ENCODE data around the gene DROSHA.
A peak's percentile ranks its signal among the peaks of the same experiment; 100 is the strongest.
"Not testable (repeated sequence)": the region's sequence is repeated elsewhere in the genome, so short reads cannot be mapped to it uniquely, and the experiment has no call there.

The DROSHA gene, protein sequence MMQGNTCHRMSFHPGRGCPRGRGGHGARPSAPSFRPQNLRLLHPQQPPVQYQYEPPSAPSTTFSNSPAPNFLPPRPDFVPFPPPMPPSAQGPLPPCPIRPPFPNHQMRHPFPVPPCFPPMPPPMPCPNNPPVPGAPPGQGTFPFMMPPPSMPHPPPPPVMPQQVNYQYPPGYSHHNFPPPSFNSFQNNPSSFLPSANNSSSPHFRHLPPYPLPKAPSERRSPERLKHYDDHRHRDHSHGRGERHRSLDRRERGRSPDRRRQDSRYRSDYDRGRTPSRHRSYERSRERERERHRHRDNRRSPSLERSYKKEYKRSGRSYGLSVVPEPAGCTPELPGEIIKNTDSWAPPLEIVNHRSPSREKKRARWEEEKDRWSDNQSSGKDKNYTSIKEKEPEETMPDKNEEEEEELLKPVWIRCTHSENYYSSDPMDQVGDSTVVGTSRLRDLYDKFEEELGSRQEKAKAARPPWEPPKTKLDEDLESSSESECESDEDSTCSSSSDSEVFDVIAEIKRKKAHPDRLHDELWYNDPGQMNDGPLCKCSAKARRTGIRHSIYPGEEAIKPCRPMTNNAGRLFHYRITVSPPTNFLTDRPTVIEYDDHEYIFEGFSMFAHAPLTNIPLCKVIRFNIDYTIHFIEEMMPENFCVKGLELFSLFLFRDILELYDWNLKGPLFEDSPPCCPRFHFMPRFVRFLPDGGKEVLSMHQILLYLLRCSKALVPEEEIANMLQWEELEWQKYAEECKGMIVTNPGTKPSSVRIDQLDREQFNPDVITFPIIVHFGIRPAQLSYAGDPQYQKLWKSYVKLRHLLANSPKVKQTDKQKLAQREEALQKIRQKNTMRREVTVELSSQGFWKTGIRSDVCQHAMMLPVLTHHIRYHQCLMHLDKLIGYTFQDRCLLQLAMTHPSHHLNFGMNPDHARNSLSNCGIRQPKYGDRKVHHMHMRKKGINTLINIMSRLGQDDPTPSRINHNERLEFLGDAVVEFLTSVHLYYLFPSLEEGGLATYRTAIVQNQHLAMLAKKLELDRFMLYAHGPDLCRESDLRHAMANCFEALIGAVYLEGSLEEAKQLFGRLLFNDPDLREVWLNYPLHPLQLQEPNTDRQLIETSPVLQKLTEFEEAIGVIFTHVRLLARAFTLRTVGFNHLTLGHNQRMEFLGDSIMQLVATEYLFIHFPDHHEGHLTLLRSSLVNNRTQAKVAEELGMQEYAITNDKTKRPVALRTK (N-terminal part only)

DNA sequence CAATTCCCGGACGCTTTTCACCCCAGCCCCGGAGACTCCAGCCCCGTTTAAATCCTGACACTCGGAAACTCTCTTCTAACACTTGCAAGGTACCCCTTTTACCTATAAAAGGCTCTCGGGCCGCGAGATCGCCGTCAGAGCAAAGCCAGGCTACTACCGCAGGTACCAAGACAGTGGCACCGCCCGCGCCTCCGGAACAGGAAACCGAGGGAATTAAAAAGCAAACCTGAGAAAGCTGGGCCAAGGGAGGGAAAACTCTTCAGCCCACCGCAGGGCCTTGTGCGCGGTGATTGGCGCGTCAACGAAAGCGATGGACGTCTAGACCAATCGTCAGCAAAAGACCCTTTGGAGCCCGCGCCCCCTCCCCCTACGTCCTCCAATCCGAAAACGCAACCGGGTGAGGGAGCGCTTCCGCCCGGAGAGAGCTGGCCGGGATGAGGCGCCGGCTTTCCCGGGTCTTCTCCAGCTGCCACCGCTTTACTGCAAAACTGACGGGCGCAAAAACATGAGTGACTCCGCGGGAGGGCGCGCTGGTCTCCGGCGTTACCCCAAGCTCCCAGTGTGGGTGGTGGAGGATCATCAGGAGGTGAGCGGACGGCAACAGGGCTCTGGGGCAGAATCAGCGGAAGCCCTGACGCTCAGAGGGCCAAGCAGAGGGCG is at the start of gene DROSHA, which contains the start of gene C5orf22:
TSS of gene DROSHA (minus strand) at position 206 of the 660 bp plus-strand sequence. CDS start 3,034 bp downstream, outside the sequence.
TSS of gene C5orf22 (plus strand) at position 414 of the 660 bp plus-strand sequence. CDS start at position 506, 92 bp downstream.
- H3K4me3 ChIP-seq (ENCODE audit: low read depth, low read length), result peak within 1 kb of the TSS; percentile 97

- no peak overlapping the region for H3K4me3 ChIP-seq (ENCODE audit: low read depth, low read length)
These were observed 47.7 kb upstream of the DROSHA start for GRCh38 chr5:31579558-31579957.

GRCh38 chr5:31577438-31577837 is 45.5 kb upstream of the DROSHA start:
- H3K4me3 ChIP-seq (ENCODE audit: low read depth, low read length), result no peak overlapping the region

GRCh38 chr5:31574772-31575171 is 42.9 kb upstream of the DROSHA start:
- H3K4me3 ChIP-seq (ENCODE audit: low read depth, low read length), result no peak overlapping the region

GRCh38 chr5:31573494-31574142 is 41.7 kb upstream of the DROSHA start:
- H3K4me3 ChIP-seq (ENCODE audit: low read depth, low read length), result no peak overlapping the region

- H3K4me3 ChIP-seq (ENCODE audit: low read depth, low read length), result no peak overlapping the region
These were observed 37.2 kb upstream of the DROSHA start for GRCh38 chr5:31569068-31569467.

DNA sequence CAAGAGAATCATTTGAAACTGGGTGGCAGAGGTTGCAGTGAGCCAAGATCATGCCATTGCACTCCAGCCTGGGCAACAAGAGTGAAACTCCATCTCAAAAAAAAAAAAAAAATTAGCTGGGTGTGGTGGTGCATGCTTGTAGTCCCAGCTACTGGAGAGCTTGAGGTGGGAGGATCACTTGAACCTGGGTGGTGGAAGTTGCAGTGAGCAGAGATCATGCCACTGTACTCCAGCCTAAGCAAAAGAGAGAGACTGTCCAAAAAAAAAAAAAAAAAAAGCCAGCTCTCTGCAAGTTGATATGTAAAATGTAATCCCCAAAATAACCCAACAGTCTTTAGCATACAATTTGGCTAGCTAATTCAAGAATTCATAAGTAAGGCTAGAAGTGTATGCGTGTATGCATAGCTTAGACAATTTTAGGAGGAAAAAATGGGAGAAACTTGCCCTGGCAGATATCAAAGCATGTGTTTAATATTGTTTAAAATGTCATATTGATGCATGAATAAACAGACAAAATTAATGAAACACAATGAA is 36.5 kb upstream of the DROSHA start:
- H3K4me3 ChIP-seq (ENCODE audit: low read depth, low read length), result no peak overlapping the region

GRCh38 chr5:31566362-31566761 is 34.5 kb upstream of the DROSHA start:
- not testable (repeated sequence) for H3K4me3 ChIP-seq (ENCODE audit: low read depth, low read length)

GRCh38 chr5:31563216-31563615 is 31.3 kb upstream of the DROSHA start:
- H3K4me3 ChIP-seq (ENCODE audit: low read depth, low read length), result no peak overlapping the region

DNA sequence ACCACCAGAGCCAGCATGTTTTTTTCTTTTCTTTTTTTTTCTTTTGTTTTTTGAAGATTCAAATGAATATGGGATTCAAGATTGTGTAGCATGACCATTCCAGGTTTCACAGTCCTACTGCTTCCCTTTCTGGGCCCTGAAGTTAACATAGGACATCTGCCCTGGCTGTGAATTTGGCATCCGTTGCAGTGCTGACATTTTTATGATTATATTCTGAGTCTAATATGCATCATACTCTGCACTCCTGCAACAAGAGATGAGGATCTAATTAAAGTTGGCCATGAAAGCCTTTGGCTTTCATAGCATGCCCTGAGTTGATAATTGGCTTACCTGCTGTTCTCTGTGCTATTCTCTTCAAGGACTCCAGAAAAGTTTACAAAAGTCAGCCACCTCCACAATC is 30.1 kb upstream of the DROSHA start:
- H3K4me3 ChIP-seq (ENCODE audit: low read depth, low read length), result no peak overlapping the region

- no peak overlapping the region for H3K4me3 ChIP-seq (ENCODE audit: low read depth, low read length)
These were observed 28.0 kb upstream of the DROSHA start for GRCh38 chr5:31559942-31560341.

DNA sequence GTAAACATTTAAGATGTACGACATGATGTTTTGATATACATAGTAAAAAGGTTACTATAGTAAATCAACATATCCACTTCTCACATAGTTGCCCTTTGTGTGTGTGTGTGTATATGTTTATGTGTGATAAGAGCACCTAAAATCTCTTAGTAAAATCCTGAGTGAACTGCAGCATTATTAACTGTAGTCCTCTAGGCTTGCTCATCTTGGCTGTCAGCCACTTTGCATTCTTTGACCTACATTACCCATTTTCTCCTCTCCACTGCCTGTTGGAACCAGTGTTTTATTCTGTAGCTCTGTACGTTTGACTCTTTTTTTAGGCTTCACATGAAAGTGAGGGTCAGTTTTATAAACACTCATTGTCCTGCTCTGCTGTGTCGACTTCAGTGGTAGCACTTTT is 24.6 kb upstream of the DROSHA start:
- H3K4me3 ChIP-seq (ENCODE audit: low read depth, low read length), result no peak overlapping the region

DNA sequence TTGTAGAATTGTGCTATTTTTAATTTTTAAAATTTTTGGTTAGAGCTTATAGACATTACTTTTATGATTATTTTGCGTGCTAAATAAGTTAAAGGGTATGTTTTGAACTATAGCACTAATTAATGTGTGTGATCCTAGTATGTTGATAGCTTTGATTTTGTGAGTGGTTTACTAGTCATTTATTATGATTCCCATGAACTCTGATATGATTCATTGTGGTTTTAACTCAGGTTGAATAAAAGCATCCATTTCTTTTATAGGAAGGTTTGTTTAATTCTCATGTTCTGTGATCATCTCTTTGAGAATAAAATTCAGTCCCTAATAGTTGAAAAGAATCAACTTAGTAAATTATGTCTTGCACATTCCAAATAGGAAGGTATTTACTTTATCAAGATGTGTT is 22.7 kb upstream of the DROSHA start:
- no peak overlapping the region for H3K4me3 ChIP-seq (ENCODE audit: low read depth, low read length)

GRCh38 chr5:31553863-31554262 is 22.0 kb upstream of the DROSHA start:
- H3K4me3 ChIP-seq (ENCODE audit: low read depth, low read length), result no peak overlapping the region

- no peak overlapping the region for H3K4me3 ChIP-seq (ENCODE audit: low read depth, low read length)
These were observed 20.0 kb upstream of the DROSHA start for GRCh38 chr5:31551878-31552277.

- H3K4me3 ChIP-seq (ENCODE audit: low read depth, low read length), result not testable (repeated sequence)
These were observed 17.2 kb upstream of the DROSHA start for GRCh38 chr5:31549114-31549513.

- no peak overlapping the region for H3K4me3 ChIP-seq (ENCODE audit: low read depth, low read length)
These were observed 6.0 kb upstream of the DROSHA start for GRCh38 chr5:31537851-31538250.

- H3K4me3 ChIP-seq (ENCODE audit: low read depth, low read length), result no peak overlapping the region
These were observed 5.5 kb upstream of the DROSHA start for GRCh38 chr5:31537349-31537748.

DNA sequence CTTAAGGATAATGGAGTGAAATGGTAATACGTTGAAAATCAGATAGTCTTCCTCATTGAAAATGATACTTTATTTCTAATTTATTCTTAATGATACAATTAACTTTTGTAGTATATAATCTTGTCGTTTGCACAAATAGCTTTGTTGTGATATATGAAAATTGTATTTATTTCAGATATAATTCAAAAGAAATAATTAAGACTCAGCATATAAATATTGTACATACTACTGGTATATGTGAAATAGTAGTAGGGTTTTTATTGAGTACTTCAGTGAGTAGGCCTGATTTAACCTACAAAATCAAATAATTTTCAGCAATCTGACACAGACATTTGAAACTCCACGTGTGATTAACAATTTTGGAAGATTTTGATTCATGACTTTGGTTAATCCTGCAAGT is 5.0 kb upstream of the DROSHA start:
- H3K4me3 ChIP-seq (ENCODE audit: low read depth, low read length), result no peak overlapping the region

- no peak overlapping the region for H3K4me3 ChIP-seq (ENCODE audit: low read depth, low read length)
These were observed 2.7 kb upstream of the DROSHA start for GRCh38 chr5:31534527-31535046.
